Measurements from ENCODE around the gene MRE11. TPM values are rescaled to one million over a fixed set of nuclear protein-coding genes. Genes with fewer than 3 reads are reported as not detected.

The MRE11 gene
- total RNA-seq, 2 experiments from 2014 or later: 38.4 to 44.2 TPM

- ChIA-PET POLR2A (no interaction called here), CTCF (no interaction called here)
- H3K36me3 Mint-ChIP-seq (ENCODE audit: low read depth): peaks cover 65% of the 10 kb centered on the region
- H3K9me3 Mint-ChIP-seq: no peaks in the 10 kb centered on the region
- H3K27ac Mint-ChIP-seq: no peak overlapping the region
- H3K4me1 Mint-ChIP-seq: peaks cover 4% of the 10 kb centered on the region
- DNase-seq: no peak
- no peak overlapping the region for H3K4me3 Mint-ChIP-seq
- H3K27me3 Mint-ChIP-seq: no peaks in the 10 kb centered on the region
Observed at GRCh38 chr11:94486068-94486467, 7.6 kb downstream of the MRE11 start.

- Mint-ChIP-seq H3K27me3 (no peaks in the 10 kb centered on the region), H3K4me3 (no peak overlapping the region), H3K9me3 (no peaks in the 10 kb centered on the region), H3K27ac (no peak overlapping the region), H3K36me3 (ENCODE audit: low read depth) (peaks cover 42% of the 10 kb centered on the region), H3K4me1 (peaks cover 9% of the 10 kb centered on the region)
- ChIA-PET POLR2A (no interaction called here), CTCF (no interaction called here)
- DNase-seq: no peak
Observed at GRCh38 chr11:94481342-94481741, 12.3 kb downstream of the MRE11 start.

GRCh38 chr11:94477624-94478023 lies 16.0 kb downstream of the MRE11 start:
- no peak overlapping the region for H3K27ac Mint-ChIP-seq
- POLR2A ChIA-PET: no interaction called here
- peaks cover 45% of the 10 kb centered on the region for H3K36me3 Mint-ChIP-seq (ENCODE audit: low read depth)
- CTCF ChIA-PET: no interaction called here
- H3K4me1 Mint-ChIP-seq: peaks cover 28% of the 10 kb centered on the region
- H3K4me3 Mint-ChIP-seq: no peak overlapping the region
- no peaks in the 10 kb centered on the region for H3K27me3 Mint-ChIP-seq
- H3K9me3 Mint-ChIP-seq: no peaks in the 10 kb centered on the region
- DNase-seq: no peak

- Mint-ChIP-seq H3K36me3 (ENCODE audit: low read depth) (peaks cover 49% of the 10 kb centered on the region), H3K4me3 (no peak overlapping the region), H3K27ac (peak overlapping the region; percentile 56), H3K9me3 (no peaks in the 10 kb centered on the region), H3K27me3 (no peaks in the 10 kb centered on the region), H3K4me1 (peaks cover 28% of the 10 kb centered on the region)
- DNase-seq: peak; percentile 74
- CTCF ChIA-PET: no interaction called here
- POLR2A ChIA-PET: no interaction called here
Observed at GRCh38 chr11:94472916-94473799, 20.5 kb downstream of the MRE11 start.

- H3K9me3 Mint-ChIP-seq: no peaks in the 10 kb centered on the region
- no peak for DNase-seq
- H3K27ac Mint-ChIP-seq: no peak overlapping the region
- H3K36me3 Mint-ChIP-seq (ENCODE audit: low read depth): peaks cover 51% of the 10 kb centered on the region
- no peak overlapping the region for H3K4me3 Mint-ChIP-seq
- H3K27me3 Mint-ChIP-seq: no peaks in the 10 kb centered on the region
- ChIA-PET POLR2A (no interaction called here), CTCF (no interaction called here)
- peaks cover 16% of the 10 kb centered on the region for H3K4me1 Mint-ChIP-seq
Observed at GRCh38 chr11:94469416-94469815, 24.2 kb downstream of the MRE11 start.

GRCh38 chr11:94459576-94459975 lies 34.1 kb downstream of the MRE11 start:
- no peaks in the 10 kb centered on the region for H3K4me1 Mint-ChIP-seq
- ChIA-PET POLR2A (no interaction called here), CTCF (no interaction called here)
- no peaks in the 10 kb centered on the region for H3K9me3 Mint-ChIP-seq
- H3K36me3 Mint-ChIP-seq (ENCODE audit: low read depth): peaks cover 59% of the 10 kb centered on the region
- no peak for DNase-seq
- H3K27me3 Mint-ChIP-seq: no peaks in the 10 kb centered on the region
- no peak overlapping the region for H3K4me3 Mint-ChIP-seq
- H3K27ac Mint-ChIP-seq: no peak overlapping the region

GRCh38 chr11:94457118-94458029 lies 36.3 kb downstream of the MRE11 start:
- ChIA-PET POLR2A (no interaction called here), CTCF (interaction anchor here (0.5 kb wide), 1 partner anchor 44 kb away, joined by 4 read pairs; no protein-coding TSS in a partner anchor)
- Mint-ChIP-seq H3K4me3 (no peak overlapping the region), H3K36me3 (ENCODE audit: low read depth) (peaks cover 51% of the 10 kb centered on the region), H3K27me3 (no peaks in the 10 kb centered on the region), H3K27ac (no peak overlapping the region), H3K9me3 (no peaks in the 10 kb centered on the region), H3K4me1 (no peaks in the 10 kb centered on the region)
- no peak for DNase-seq

GRCh38 chr11:94455861-94456260 lies 37.8 kb downstream of the MRE11 start:
- H3K27ac Mint-ChIP-seq: no peak overlapping the region
- POLR2A ChIA-PET: no interaction called here
- CTCF ChIA-PET: no interaction called here
- H3K4me1 Mint-ChIP-seq: no peaks in the 10 kb centered on the region
- no peak overlapping the region for H3K4me3 Mint-ChIP-seq
- no peaks in the 10 kb centered on the region for H3K9me3 Mint-ChIP-seq
- H3K36me3 Mint-ChIP-seq (ENCODE audit: low read depth): peaks cover 40% of the 10 kb centered on the region
- no peaks in the 10 kb centered on the region for H3K27me3 Mint-ChIP-seq
- no peak for DNase-seq

- Mint-ChIP-seq H3K36me3 (ENCODE audit: low read depth) (peaks cover 27% of the 10 kb centered on the region), H3K27ac (no peak overlapping the region), H3K4me3 (no peak overlapping the region), H3K9me3 (no peaks in the 10 kb centered on the region), H3K4me1 (no peaks in the 10 kb centered on the region), H3K27me3 (no peaks in the 10 kb centered on the region)
- ChIA-PET CTCF (no interaction called here), POLR2A (no interaction called here)
- DNase-seq: no peak
Observed at GRCh38 chr11:94454301-94454700, 39.3 kb downstream of the MRE11 start.

GRCh38 chr11:94452988-94453387 lies 40.7 kb downstream of the MRE11 start:
- Mint-ChIP-seq H3K27me3 (no peaks in the 10 kb centered on the region), H3K4me1 (no peaks in the 10 kb centered on the region), H3K9me3 (no peaks in the 10 kb centered on the region), H3K4me3 (no peak overlapping the region), H3K36me3 (ENCODE audit: low read depth) (peaks cover 26% of the 10 kb centered on the region), H3K27ac (no peak overlapping the region)
- POLR2A ChIA-PET: no interaction called here
- no peak for DNase-seq
- CTCF ChIA-PET: no interaction called here

- Mint-ChIP-seq H3K4me1 (no peaks in the 10 kb centered on the region), H3K27me3 (no peaks in the 10 kb centered on the region), H3K4me3 (no peak overlapping the region), H3K36me3 (ENCODE audit: low read depth) (peaks cover 15% of the 10 kb centered on the region), H3K9me3 (no peaks in the 10 kb centered on the region), H3K27ac (no peak overlapping the region)
- POLR2A ChIA-PET: no interaction called here
- no peak for DNase-seq
- CTCF ChIA-PET: no interaction called here
Observed at GRCh38 chr11:94450048-94450447, 43.6 kb downstream of the MRE11 start.

- H3K36me3 Mint-ChIP-seq (ENCODE audit: low read depth): peaks cover 14% of the 10 kb centered on the region
- no peak overlapping the region for H3K4me3 Mint-ChIP-seq
- H3K27ac Mint-ChIP-seq: no peak overlapping the region
- POLR2A ChIA-PET: no interaction called here
- DNase-seq: no peak
- no peaks in the 10 kb centered on the region for H3K4me1 Mint-ChIP-seq
- H3K9me3 Mint-ChIP-seq: no peaks in the 10 kb centered on the region
- CTCF ChIA-PET: no interaction called here
- no peaks in the 10 kb centered on the region for H3K27me3 Mint-ChIP-seq
Observed at GRCh38 chr11:94449437-94449836, 44.2 kb downstream of the MRE11 start.

GRCh38 chr11:94449029-94449428 lies 44.6 kb downstream of the MRE11 start:
- Mint-ChIP-seq H3K27ac (no peak overlapping the region), H3K4me1 (no peaks in the 10 kb centered on the region), H3K27me3 (no peaks in the 10 kb centered on the region), H3K4me3 (no peak overlapping the region), H3K36me3 (ENCODE audit: low read depth) (peaks cover 18% of the 10 kb centered on the region), H3K9me3 (no peaks in the 10 kb centered on the region)
- POLR2A ChIA-PET: no interaction called here
- DNase-seq: no peak
- CTCF ChIA-PET: no interaction called here
